Tibial artery (tissue), 4 donors: Measurements from ENCODE around the gene NTHL1.
A peak's percentile ranks its signal among the peaks of the same experiment; 100 is the strongest.

Experiments used
- DNase-seq, 2 donors: peaks; one replicate each; pipeline ENCODE4 v3.0.0-alpha.2; 2019
- H3K27ac ChIP-seq, 2 donors: fragments of 200-600 bp; sonication (generic) in 1 of 2; 1 replicate in 1 of 2; 2 replicates in 1 of 2; pipeline ENCODE4 v1.5.1; 2018 to 2019; ENCODE audit warnings: mild to moderate bottlenecking in 1 of 2
- H3K27me3 ChIP-seq, 2 donors: fragments of 200-600 bp; sonication (generic) in 1 of 2; one replicate each; pipeline versions ENCODE4 v1.5.1 to v1.6.0; 2016 to 2019
- H3K36me3 ChIP-seq, 3 donors: fragments of 200-600 bp; sonication (generic) in 2 of 3; one replicate each; pipeline ENCODE4 v1.5.1; 2016 to 2019; ENCODE audit warnings: mild to moderate bottlenecking in 2 of 3
- H3K4me1 ChIP-seq, 4 donors: fragments of 200-600 bp; sonication (generic) in 2 of 4; 1 replicate in 3 of 4; 2 replicates in 1 of 4; pipeline ENCODE4 v1.5.1; 2016 to 2019
- H3K4me3 ChIP-seq, 2 donors: fragments of 200-600 bp; sonication (generic) in 1 of 2; 1 replicate in 1 of 2; 2 replicates in 1 of 2; pipeline ENCODE4 v1.5.1; 2018 to 2019; ENCODE audit warnings: mild to moderate bottlenecking in 2 of 2
- H3K9me3 ChIP-seq, 3 donors: fragments of 200-600 bp; sonication (generic) in 1 of 3; one replicate each; pipeline ENCODE4 v1.5.1; 2016 to 2019
- intact Hi-C: fragments of 100-400 bp; cut with DNase I; formaldehyde crosslinking; loops from one replicate; pipeline ENCODE4 v1.15.0; 2023; ENCODE audit warnings: low total_unique reads
- TF ChIP-seq, protein P1 (sequence below), 2 experiments: fragments of 200-600 bp in 1 of 2; fragments of 450-650 bp in 1 of 2; IDR thresholded peaks; one replicate each; pipeline ENCODE4 v1.5.1; 2017 to 2019; ENCODE audit warnings: antibody characterized with exemption in 2 of 2, mild to moderate bottlenecking in 1 of 2, moderate library complexity in 1 of 2

The NTHL1 gene

DNA sequence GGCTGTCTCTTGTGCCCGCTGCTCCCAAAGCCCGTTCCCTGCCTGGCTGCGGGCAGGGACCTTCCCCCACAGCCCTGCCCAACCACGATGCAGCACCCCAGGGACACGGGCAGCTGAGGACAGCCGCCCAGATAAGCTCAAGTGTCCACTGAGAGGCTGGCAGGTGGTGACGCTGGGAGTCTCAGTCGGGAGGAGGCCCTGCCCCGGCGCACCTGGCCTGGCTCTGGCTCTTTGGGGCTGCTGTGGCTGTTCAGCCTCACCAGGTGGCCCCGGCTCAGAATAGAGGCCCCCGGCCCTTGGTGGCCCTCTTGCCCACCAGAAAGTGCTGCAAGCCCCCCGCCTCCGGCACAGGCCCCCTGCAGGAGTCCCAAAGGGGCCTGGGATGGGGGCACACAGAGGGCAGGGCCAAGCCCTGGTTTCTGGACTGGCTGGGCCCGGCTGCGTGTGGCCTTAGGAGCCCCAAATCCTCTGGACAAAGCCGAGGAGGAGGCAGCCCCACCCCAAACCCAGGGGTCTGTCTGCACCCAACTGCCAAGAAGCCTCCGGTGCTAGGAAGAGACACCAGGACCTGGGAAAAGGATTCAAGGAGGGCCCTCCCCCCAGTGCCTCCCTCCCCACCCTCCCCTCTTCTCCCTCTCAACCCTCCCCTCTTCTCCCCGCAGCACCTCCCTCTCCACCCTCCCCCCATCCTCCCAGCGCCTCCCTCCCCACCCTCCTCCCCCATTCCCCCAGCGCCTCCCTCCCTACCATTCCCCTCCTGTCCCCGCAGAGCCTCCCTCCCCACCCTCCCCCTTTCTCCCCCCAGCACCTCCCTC, 5.3 kb downstream of the NTHL1 start:
- H3K4me3 ChIP-seq = no peak overlapping the region
- H3K36me3 ChIP-seq = peaks cover 0 to 30% (median 13%) of the 10 kb centered on the region in 3 donors
- H3K4me1 ChIP-seq = peaks cover 2 to 74% (median 53%) of the 10 kb centered on the region in 4 donors
- H3K27ac ChIP-seq = peak overlapping the region in 1 of 2 donors; percentile 12
- intact Hi-C loops = no loop called here
- H3K9me3 ChIP-seq = no peaks in the 10 kb centered on the region
- no peak for DNase-seq
- no peaks in the 10 kb centered on the region for H3K27me3 ChIP-seq
- TF ChIP-seq, protein P1, sequence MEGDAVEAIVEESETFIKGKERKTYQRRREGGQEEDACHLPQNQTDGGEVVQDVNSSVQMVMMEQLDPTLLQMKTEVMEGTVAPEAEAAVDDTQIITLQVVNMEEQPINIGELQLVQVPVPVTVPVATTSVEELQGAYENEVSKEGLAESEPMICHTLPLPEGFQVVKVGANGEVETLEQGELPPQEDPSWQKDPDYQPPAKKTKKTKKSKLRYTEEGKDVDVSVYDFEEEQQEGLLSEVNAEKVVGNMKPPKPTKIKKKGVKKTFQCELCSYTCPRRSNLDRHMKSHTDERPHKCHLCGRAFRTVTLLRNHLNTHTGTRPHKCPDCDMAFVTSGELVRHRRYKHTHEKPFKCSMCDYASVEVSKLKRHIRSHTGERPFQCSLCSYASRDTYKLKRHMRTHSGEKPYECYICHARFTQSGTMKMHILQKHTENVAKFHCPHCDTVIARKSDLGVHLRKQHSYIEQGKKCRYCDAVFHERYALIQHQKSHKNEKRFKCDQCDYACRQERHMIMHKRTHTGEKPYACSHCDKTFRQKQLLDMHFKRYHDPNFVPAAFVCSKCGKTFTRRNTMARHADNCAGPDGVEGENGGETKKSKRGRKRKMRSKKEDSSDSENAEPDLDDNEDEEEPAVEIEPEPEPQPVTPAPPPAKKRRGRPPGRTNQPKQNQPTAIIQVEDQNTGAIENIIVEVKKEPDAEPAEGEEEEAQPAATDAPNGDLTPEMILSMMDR (IDR thresholded peaks at IDR 0.05) = no peak

DNA sequence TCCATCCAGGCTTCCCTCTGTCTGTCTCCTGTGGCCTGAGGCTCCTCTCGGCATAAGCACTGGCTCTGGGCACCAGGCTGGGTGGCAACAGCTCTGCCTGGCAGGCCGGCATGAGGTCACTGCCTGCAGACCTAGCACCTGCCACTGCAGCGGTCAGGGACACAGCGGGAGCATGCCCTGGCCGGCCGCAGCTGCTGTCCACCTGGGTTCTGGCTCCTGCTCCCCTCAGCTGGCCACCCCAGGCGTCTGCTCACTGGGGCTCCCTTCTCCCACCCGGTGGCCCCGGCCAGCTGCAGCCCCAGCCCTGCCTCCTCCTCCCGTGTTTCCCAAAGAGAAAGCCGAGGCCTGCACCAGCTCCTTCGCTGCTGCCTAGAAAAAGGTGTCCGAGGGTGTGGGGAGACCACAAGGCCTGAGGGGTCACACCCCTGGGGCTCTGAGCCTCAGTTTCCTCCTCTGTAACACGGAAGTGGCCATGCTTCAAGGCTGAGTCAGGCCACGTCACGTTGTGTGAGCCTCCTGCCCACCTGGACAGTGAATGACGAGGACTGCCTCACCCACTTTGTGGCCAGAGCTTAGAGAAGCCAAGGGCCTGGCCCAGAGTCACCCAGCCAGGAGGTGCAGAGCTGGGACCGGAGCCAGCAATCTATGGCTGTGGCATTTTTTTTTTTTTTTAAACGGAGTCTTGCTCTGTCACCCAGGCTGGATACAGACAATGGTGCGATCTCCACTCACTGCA, 6.7 kb downstream of the NTHL1 start:
- Histone ChIP-seq H3K4me3 (no peak overlapping the region), H3K27me3 (no peaks in the 10 kb centered on the region), H3K4me1 (peaks cover 0 to 74% (median 55%) of the 10 kb centered on the region in 4 donors), H3K36me3 (peaks cover 0 to 41% (median 15%) of the 10 kb centered on the region in 3 donors), H3K27ac (peak overlapping the region; percentile 96 to 98), H3K9me3 (no peaks in the 10 kb centered on the region)
- intact Hi-C loops = no loop called here
- TF ChIP-seq, protein P1 (IDR thresholded peaks at IDR 0.05) = no peak
- no peak for DNase-seq

DNA sequence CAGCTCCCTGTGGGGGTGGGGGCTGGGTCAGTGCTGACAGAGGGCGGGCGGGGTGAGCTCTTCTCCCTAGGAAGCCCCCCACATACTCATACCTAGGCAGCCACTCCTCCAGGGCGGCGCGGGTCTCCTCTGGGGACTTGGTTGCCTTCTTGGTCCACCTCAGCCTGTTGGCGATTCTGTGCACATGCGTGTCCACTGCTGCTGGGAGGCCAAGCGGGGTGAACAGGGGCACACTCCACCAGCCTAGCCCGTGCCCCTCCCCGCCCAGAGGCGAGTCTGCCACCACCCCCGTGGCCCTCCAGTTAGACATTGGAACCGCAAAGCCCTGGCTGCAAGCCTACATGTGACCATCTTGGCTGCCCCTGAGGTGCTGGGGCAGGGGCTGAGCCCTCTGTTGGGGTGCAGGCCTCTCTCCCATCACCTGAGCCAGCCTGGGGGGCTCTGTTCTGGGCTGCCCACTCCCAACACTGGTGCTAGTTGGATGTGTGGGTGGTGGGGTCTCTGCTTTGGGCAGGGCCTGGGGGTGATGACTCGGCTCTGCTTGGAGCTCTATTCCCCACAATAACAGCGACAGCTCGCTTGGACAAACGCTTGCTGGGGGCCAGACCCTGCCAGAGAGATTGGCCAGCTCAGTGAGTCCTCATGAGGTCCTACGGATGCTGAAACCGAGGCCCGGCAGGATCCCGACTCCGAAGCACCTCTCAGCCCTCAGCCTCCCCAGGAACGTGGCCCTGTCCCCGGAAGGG, 7.4 kb downstream of the NTHL1 start:
- peaks cover 2 to 78% (median 60%) of the 10 kb centered on the region in 4 donors for H3K4me1 ChIP-seq
- DNase-seq = no peak

DNA sequence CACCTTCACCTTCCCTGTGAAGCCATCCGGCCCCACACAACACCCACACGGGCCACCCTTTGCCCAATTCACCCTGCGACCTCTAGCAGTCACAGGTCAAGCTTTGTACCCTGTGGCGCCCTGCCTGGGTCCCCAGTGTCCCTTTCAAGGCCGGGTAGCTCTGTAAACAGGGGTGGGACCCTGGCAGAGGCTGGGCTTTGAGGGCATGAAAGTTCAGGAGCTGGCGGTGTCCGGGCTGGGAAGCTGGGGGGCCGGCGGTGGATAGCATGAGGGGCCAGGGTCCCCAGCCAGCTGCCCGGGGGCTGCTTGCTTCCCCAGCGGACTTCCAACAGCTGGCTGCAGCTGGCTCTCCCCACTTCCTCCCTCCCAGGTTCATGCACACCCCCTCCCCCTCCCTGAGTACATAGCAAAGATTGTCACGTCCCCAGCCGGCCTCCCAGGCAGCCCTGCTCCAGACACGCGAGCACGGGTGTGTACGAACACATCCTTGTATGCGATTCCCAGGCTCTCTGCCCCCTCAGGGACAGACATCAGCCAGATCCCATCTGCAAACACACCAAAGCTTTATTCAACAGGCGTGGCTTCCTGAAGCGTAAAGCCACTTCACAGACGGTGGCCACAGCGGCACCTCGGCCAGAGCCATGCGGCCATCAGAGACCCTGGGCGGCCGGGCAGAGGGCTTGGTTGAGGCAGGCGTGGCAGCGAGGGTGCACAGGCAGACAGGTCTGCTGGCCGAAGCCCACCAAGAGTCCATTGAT, 8.2 kb downstream of the NTHL1 start:
- Histone ChIP-seq H3K27me3 (no peaks in the 10 kb centered on the region), H3K9me3 (no peaks in the 10 kb centered on the region), H3K36me3 (peaks cover 0 to 38% (median 15%) of the 10 kb centered on the region in 3 donors), H3K27ac (peak overlapping the region; percentile 96 to 98), H3K4me1 (peaks cover 6 to 85% (median 66%) of the 10 kb centered on the region in 4 donors), H3K4me3 (no peak overlapping the region)
- intact Hi-C loops = no loop called here
- TF ChIP-seq, protein P1 (IDR thresholded peaks at IDR 0.05) = no peak
- peak; percentile 62 to 87 for DNase-seq

More for the DNA sequence above, 7.4 kb downstream of the NTHL1 start:
- Histone ChIP-seq H3K4me3 (no peak overlapping the region), H3K36me3 (peaks cover 0 to 41% (median 15%) of the 10 kb centered on the region in 3 donors), H3K27me3 (no peaks in the 10 kb centered on the region), H3K27ac (peak overlapping the region; percentile 96 to 98), H3K9me3 (no peaks in the 10 kb centered on the region)
- intact Hi-C loops = no loop called here
- TF ChIP-seq, protein P1 (IDR thresholded peaks at IDR 0.05) = no peak
